Small intestine (tissue), 7 donors: ENCODE results near the gene PLSCR2. TPM values are rescaled to one million over a fixed set of nuclear protein-coding genes. Genes with fewer than 3 reads are reported as not detected.

Experiments used
- DNase-seq, 2 donors: peaks; one replicate each; pipeline versions ENCODE4 v3.0.0 to v3.0.0-alpha.2; 2013
- FAIRE-seq: peaks from 2 replicates; lab custom pipeline; 2012; peaks lifted over from hg19 to GRCh38; lab: Jason Lieb, UNC
- H3K27ac ChIP-seq, 3 donors: one replicate each; pipeline ENCODE4 v1.5.1; 2013; ENCODE audit warnings: low read length in 2 of 3, mild to moderate bottlenecking in 2 of 3, control low read depth in 1 of 3, inconsistent platforms in 1 of 3, low read depth in 1 of 3, moderate library complexity in 1 of 3
- H3K27me3 ChIP-seq, 3 donors: one replicate each; pipeline ENCODE4 v1.6.1; 2013; ENCODE audit warnings: low read length in 3 of 3, inconsistent platforms in 1 of 3; ENCODE audit not compliant: control insufficient read depth in 3 of 3, insufficient read depth in 3 of 3
- H3K36me3 ChIP-seq, 3 donors: one replicate each; pipeline ENCODE4 v1.6.1; 2013; ENCODE audit warnings: low read length in 3 of 3, inconsistent platforms in 1 of 3, low read depth in 1 of 3, mild to moderate bottlenecking in 1 of 3, moderate library complexity in 1 of 3; ENCODE audit not compliant: control insufficient read depth in 3 of 3, insufficient read depth in 2 of 3
- H3K4me1 ChIP-seq, 3 donors: one replicate each; pipeline ENCODE4 v1.6.1; 2013; ENCODE audit warnings: low read length in 2 of 3, inconsistent platforms in 1 of 3, low read depth in 1 of 3, mild to moderate bottlenecking in 1 of 3, moderate library complexity in 1 of 3; ENCODE audit not compliant: control insufficient read depth in 3 of 3, insufficient read depth in 2 of 3
- H3K4me3 ChIP-seq, 3 donors: one replicate each; pipeline ENCODE4 v1.5.1; 2013; ENCODE audit warnings: low read length in 3 of 3, control low read depth in 1 of 3, inconsistent platforms in 1 of 3, low read depth in 1 of 3, mild to moderate bottlenecking in 1 of 3, moderate library complexity in 1 of 3
- H3K9me3 ChIP-seq, 2 donors: one replicate each; pipeline ENCODE4 v1.6.1; 2013; ENCODE audit warnings: low read depth in 1 of 2, low read length in 1 of 2; ENCODE audit not compliant: control insufficient read depth in 2 of 2, insufficient read depth in 1 of 2
- WGBS, 3 donors: extraction: QIAGEN DNeasy Blood & Tissue Kit; methylation state at CpG; one replicate each; pipeline ENCODE4 v1.1.7; 2013; 5-methylcytosine and 5-hydroxymethylcytosine counted together
- polyA plus RNA-seq, 4 donors: library from polyadenylated mRNA; stranded (reverse) in 3 of 4; unstranded in 1 of 4; fragments of 200-250 nt in 3 of 4; fragments of 120-200 nt in 1 of 4; gene quantifications; one replicate each; pipeline versions ENCODE4 v1.2.1 to v1.2.3, GENCODE V29; 2013
- donor health status: healthy with polysubstance abuse.
- donor health status: control.
- donor health status: control.
- donor health status: Bipolar disorder and iron deficiency.
- donor health status: healthy.

The PLSCR2 gene
- polyA plus RNA-seq, 4 donors: 0.65 TPM; not detected in 3

DNA sequence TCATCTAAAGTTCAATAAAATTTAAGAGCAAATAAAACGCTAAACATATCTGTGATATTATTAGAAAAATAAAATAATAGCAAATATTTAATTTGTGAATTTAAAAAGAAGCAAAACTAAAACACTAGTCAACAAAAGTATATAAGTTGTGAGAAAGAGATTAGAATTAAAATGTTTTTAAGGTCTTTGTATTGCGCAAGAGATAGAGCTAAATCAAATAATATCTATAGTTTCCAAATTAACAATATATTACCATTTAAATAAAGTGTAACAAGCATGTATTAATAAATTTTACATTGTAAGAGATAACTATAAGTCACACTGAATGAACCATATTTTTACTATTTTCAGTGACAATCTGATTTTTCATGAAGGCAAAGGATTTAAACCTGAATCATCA, 74.2 kb downstream of the PLSCR2 start:
- no peaks in the 10 kb centered on the region for H3K9me3 ChIP-seq
- DNase-seq (no peak), FAIRE-seq (peak; percentile 82)
- no peaks in the 10 kb centered on the region for H3K27me3 ChIP-seq
- H3K4me3 ChIP-seq: no peak overlapping the region
- no peak overlapping the region for H3K27ac ChIP-seq
- WGBS, 3 donors: 92 to 95% (median 94%) methylated on average over 2 of the region's 2 CpGs
- H3K36me3 ChIP-seq: no peaks in the 10 kb centered on the region
- no peaks in the 10 kb centered on the region for H3K4me1 ChIP-seq

DNA sequence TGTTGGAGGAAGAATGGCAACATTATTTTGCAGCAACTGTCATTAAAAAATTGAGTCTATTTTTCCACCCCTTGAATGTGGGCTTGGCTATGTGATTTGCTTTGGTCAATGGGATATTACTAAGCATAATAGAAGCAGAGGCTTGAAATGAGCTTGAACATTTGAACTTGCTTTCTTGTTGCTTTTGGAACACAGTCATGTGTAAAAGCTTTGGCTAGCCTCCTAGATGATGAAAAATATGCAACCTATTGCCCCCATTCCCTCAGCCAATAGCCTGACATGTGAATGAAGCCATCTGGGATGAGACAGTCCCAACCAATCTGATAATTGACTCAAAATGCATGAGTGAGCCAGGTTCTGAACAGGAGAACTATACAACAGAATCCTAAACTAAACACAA, 78.4 kb downstream of the PLSCR2 start:
- Histone ChIP-seq H3K9me3 (no peaks in the 10 kb centered on the region), H3K4me1 (no peaks in the 10 kb centered on the region), H3K36me3 (no peaks in the 10 kb centered on the region), H3K27me3 (no peaks in the 10 kb centered on the region), H3K27ac (no peak overlapping the region), H3K4me3 (no peak overlapping the region)
- FAIRE-seq (no peak), DNase-seq (no peak)

DNA sequence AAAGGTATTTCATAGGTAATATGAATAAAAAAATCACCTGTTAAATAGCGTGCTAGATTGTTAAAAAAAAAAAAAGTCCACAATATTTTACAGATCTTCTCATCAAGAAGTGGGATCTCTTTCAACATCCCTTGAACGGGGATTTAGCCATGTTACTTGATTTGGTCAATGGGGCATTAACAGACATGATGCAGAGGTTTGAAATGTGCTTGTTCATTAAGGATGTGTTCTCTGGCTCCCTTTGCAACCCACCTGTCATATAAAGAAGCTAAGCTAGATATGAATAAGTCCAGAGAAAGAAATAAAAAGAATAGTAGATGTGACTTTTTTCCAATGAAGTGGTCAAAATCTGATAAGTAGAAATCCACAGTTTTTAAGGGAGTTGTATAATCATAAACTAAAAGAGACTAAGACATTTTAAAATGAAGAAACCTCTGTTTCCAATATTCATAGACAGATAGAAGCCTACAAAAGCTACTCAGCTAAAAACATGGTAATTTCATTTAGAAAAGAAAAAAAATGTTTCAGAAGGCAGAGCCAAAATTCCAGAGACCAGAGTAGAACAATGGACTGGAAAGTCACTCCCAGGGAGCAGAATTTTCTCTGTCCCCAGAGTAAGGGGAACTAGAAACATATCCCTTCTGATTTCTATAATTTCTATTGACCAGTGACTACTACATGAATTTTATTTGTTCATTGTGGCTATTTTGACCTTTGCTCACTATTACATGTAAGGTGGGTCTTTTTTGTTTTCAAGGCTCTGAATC, 79.2 kb downstream of the PLSCR2 start:
- Histone ChIP-seq H3K4me1 (no peaks in the 10 kb centered on the region), H3K27me3 (no peaks in the 10 kb centered on the region), H3K36me3 (no peaks in the 10 kb centered on the region), H3K9me3 (no peaks in the 10 kb centered on the region), H3K4me3 (no peak overlapping the region), H3K27ac (no peak overlapping the region)
- 45 to 70% (median 48%) methylated on average over 2 of the region's 2 CpGs for WGBS, 3 donors
- FAIRE-seq (no peak), DNase-seq (no peak)

DNA sequence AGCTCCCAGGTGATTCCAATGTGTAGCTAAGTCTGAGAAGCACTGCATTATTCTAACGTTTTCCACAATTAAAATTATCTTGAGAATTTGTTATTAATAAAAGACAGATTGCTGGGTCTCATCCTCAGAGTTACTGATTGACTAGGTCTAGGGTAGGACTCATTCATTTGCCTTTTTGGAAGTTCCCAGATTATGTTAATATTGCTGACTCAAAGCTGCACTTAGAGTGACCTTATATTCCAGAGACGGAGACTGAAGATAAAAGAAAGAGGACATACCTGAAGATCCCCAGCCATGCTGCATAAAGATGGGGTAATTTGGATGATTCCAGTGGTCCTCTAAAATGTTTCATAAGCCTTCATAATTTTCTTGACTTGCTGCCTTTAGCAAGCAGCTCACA, 81.8 kb downstream of the PLSCR2 start:
- WGBS, 3 donors: 30 to 51% (median 39%) methylated on average over 2 of the region's 2 CpGs
- Histone ChIP-seq H3K4me1 (no peaks in the 10 kb centered on the region), H3K4me3 (no peak overlapping the region), H3K36me3 (no peaks in the 10 kb centered on the region), H3K27ac (no peak overlapping the region), H3K27me3 (no peaks in the 10 kb centered on the region), H3K9me3 (no peaks in the 10 kb centered on the region)
- FAIRE-seq (no peak), DNase-seq (no peak)

DNA sequence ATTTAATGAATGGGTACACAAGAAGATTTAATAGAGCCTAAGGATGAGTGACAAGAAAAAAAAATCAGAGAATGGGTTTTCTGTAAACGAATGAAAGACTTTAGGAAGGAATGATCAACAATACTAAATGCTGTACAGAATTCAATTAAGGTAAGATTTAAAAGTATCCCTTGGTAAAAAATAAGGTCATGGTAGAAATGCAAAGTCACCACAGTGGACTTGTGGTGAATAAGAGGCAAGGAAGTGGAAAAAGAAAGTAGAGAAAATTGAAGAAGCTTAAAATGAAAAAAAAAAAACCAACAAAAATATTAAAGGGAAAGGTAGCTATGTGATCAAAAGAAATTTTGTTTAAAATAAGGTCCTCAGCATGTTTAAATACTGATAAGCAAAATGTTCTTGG, 82.4 kb downstream of the PLSCR2 start:
- DNase-seq: no peak
- no peak overlapping the region for H3K4me3 ChIP-seq
- no peaks in the 10 kb centered on the region for H3K4me1 ChIP-seq
- WGBS, 3 donors: 65 to 79% (median 68%) methylated on average over 1 of the region's 1 CpG
- no peaks in the 10 kb centered on the region for H3K27me3 ChIP-seq
- H3K27ac ChIP-seq: no peak overlapping the region
- no peaks in the 10 kb centered on the region for H3K36me3 ChIP-seq
- no peaks in the 10 kb centered on the region for H3K9me3 ChIP-seq
- FAIRE-seq: no peak

DNA sequence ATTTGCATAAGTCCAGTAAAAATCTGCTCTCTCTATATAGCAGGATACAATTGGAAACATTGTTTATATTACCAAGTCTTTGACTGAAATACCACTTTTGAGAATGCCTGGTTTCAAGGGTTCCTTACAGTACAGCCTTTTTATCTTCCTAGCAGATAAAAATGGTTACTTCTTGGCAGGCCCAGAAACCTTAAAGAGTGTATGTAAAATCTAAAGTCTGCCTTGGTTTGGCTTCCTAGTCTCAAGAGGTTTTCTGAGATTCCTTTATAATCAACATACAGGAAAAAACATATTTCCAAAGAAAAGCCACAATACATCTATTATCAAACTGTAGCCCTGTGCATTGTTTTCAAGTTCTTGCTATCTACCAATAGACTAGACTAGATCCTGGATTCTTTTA, 84.6 kb downstream of the PLSCR2 start:
- DNase-seq (no peak), FAIRE-seq (no peak)
- no peak overlapping the region for H3K27ac ChIP-seq
- H3K27me3 ChIP-seq: no peaks in the 10 kb centered on the region
- peaks cover 0 to 7% of the 10 kb centered on the region in 2 donors for H3K9me3 ChIP-seq
- no peak overlapping the region for H3K4me3 ChIP-seq
- no peaks in the 10 kb centered on the region for H3K36me3 ChIP-seq
- peaks cover 0 to 2% (median 0%) of the 10 kb centered on the region in 3 donors for H3K4me1 ChIP-seq

Other genes with a start within 250 kb of the PLSCR2 start
- 10 to 100 TPM in 2 of 4 donors, 1 to 10 TPM in 2; 1.6 to 18.6 (median 9.1) TPM for gene PLSCR4, start 218.5 kb downstream of the PLSCR2 start, polyA plus RNA-seq
- gene PLSCR1, start 75.0 kb upstream of the PLSCR2 start, polyA plus RNA-seq: 10 to 100 TPM; 37.6 to 92.5 (median 56.0) TPM
- gene PLSCR5, start 135.8 kb upstream of the PLSCR2 start, polyA plus RNA-seq: not detected